Measurements from ENCODE around the gene SNCAIP.

Gene SNCAIP

DNA sequence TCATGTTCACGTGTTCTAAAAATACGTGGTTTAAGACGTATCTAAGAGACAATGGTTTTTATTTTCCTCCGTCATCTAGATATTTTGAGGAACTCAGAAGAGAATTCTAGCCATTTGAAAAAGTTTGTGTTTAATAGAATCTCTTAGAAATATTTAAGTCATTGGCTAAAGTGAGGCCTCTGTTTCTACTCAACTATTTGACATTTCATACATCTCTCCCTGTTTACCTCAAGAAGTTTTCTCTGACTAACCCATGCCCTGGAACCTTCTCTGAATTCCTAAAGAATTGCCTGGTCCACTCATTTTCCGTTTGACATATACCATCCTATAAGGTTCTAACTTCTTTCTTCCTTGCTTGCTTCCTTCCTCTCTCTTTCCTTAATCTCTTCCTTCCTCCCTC is 178.7 kb downstream of the SNCAIP start:
- ATAC-seq (ENCODE audit: low read depth): no peak
- no peaks in the 10 kb centered on the region for H3K36me3 ChIP-seq (ENCODE audit: low read depth)
- no peak overlapping the region for H3K4me3 ChIP-seq (ENCODE audit: severe bottlenecking)
- no peak for DNase-seq (ENCODE audit: low spot score)
- H3K27me3 ChIP-seq (ENCODE audit: insufficient read depth, poor library complexity, severe bottlenecking): no peaks in the 10 kb centered on the region
- H3K27ac ChIP-seq (ENCODE audit: poor library complexity, severe bottlenecking): no peak overlapping the region
- TF ChIP-seq, protein P1, sequence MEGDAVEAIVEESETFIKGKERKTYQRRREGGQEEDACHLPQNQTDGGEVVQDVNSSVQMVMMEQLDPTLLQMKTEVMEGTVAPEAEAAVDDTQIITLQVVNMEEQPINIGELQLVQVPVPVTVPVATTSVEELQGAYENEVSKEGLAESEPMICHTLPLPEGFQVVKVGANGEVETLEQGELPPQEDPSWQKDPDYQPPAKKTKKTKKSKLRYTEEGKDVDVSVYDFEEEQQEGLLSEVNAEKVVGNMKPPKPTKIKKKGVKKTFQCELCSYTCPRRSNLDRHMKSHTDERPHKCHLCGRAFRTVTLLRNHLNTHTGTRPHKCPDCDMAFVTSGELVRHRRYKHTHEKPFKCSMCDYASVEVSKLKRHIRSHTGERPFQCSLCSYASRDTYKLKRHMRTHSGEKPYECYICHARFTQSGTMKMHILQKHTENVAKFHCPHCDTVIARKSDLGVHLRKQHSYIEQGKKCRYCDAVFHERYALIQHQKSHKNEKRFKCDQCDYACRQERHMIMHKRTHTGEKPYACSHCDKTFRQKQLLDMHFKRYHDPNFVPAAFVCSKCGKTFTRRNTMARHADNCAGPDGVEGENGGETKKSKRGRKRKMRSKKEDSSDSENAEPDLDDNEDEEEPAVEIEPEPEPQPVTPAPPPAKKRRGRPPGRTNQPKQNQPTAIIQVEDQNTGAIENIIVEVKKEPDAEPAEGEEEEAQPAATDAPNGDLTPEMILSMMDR (IDR thresholded peaks at IDR 0.05; ENCODE audit: poor library complexity, severe bottlenecking): no peak
- H3K4me1 ChIP-seq (ENCODE audit: insufficient read depth, poor library complexity, severe bottlenecking): no peaks in the 10 kb centered on the region
- no peaks in the 10 kb centered on the region for H3K9me3 ChIP-seq (ENCODE audit: severe bottlenecking)

DNA sequence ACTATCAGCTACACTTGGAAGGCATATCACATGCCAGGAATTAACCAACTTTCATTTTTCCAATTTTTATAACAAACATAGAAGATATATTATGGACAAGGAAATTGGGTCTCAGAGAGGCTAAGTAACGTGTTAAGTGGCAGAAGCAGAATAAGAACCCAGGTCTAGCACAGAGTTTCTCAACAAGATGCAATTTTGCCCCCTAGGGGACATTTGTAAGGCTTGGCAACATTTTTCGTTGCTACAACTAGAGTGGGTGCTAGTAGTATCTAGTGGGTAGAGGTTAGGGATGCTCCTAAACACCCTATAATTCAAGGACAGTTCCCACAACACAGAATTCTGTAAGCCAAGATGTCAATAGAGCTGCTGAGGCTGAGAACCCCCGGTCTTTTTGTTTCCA is 180.6 kb downstream of the SNCAIP start:
- Histone ChIP-seq H3K36me3 (ENCODE audit: low read depth) (no peaks in the 10 kb centered on the region), H3K27ac (ENCODE audit: poor library complexity, severe bottlenecking) (no peak overlapping the region), H3K4me1 (ENCODE audit: insufficient read depth, poor library complexity, severe bottlenecking) (no peaks in the 10 kb centered on the region), H3K4me3 (ENCODE audit: severe bottlenecking) (no peak overlapping the region), H3K9me3 (ENCODE audit: severe bottlenecking) (no peaks in the 10 kb centered on the region), H3K27me3 (ENCODE audit: insufficient read depth, poor library complexity, severe bottlenecking) (no peaks in the 10 kb centered on the region)
- ATAC-seq (ENCODE audit: low read depth) (peak; percentile 26; the same call in 1 of the 3 replicates), DNase-seq (ENCODE audit: low spot score) (no peak)
- TF ChIP-seq, protein P1 (IDR thresholded peaks at IDR 0.05; ENCODE audit: poor library complexity, severe bottlenecking): peak; percentile 22

DNA sequence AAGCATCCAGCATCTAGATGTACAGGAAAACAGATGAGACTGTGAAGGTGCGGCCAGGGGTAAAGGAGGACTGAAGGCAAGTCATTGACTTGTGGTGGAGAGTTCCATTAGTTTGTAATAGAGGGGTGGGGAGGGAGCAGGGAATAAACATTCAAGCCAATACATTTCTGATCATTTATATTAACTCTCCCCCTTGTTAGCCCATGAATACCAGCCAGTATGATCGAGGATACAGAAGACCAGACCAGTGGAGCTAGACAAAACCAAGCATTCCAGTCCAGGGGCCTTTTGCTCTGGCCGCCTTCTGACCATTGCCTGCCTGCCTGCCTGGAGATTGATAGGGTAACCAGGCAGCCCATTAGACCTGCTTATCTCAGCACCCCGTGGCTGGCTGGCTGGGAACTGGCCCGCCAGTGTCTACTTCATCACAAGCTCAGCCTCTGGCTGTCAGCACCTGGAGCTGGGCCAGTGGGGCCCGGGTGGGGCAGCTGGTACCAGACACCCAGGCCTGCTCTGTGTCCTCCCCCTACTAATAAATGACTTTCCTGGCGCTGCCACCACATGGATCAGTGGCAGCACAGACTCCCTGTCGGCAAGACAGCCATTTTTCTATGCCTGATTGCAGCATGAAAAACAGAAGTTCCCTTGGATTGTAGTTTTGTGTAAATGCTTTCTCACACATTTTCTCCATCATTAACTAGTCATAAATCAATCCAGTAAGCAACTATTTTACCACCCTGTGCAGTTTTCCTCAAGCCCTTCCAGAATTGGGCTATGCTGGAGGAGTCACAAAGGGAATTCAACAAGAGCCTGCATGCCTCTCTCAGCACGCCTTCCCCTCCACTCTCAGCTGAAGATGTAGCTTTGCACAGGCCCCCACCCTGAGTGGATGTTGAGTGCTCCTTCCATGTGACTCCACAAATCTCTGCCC is 181.3 kb downstream of the SNCAIP start:
- no peaks in the 10 kb centered on the region for H3K36me3 ChIP-seq (ENCODE audit: low read depth)
- ATAC-seq (ENCODE audit: low read depth): 0 out of 3 replicates have a peak, but pooled peaks have one; percentile 8
- H3K27me3 ChIP-seq (ENCODE audit: insufficient read depth, poor library complexity, severe bottlenecking): no peaks in the 10 kb centered on the region
- no peak overlapping the region for H3K27ac ChIP-seq (ENCODE audit: poor library complexity, severe bottlenecking)
- no peak overlapping the region for H3K4me3 ChIP-seq (ENCODE audit: severe bottlenecking)
- TF ChIP-seq, protein P1 (IDR thresholded peaks at IDR 0.05; ENCODE audit: poor library complexity, severe bottlenecking): no peak
- DNase-seq (ENCODE audit: low spot score): no peak
- H3K4me1 ChIP-seq (ENCODE audit: insufficient read depth, poor library complexity, severe bottlenecking): no peaks in the 10 kb centered on the region
- no peaks in the 10 kb centered on the region for H3K9me3 ChIP-seq (ENCODE audit: severe bottlenecking)

DNA sequence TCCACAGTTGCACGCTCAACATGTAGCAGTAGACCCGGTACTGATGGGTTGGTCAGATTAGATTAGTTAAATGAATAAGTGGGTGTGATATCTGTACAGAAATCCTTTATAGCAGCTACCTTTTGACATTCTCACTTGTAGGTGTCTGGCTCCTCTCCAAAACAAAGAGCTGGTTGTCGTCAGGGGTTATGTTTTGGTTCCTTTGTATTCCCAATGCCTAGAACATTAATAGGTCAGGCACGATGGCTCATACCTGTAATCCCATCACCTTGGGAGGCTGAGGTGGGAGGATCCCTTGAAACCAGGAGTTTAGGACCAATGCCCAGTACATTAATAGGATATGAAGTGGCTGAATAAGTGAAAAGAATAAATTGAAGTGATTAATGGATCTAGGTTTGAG is 182.1 kb downstream of the SNCAIP start:
- Histone ChIP-seq H3K27me3 (ENCODE audit: insufficient read depth, poor library complexity, severe bottlenecking) (no peaks in the 10 kb centered on the region), H3K27ac (ENCODE audit: poor library complexity, severe bottlenecking) (no peak overlapping the region), H3K9me3 (ENCODE audit: severe bottlenecking) (no peaks in the 10 kb centered on the region), H3K36me3 (ENCODE audit: low read depth) (no peaks in the 10 kb centered on the region), H3K4me3 (ENCODE audit: severe bottlenecking) (no peak overlapping the region), H3K4me1 (ENCODE audit: insufficient read depth, poor library complexity, severe bottlenecking) (no peaks in the 10 kb centered on the region)
- TF ChIP-seq, protein P1 (IDR thresholded peaks at IDR 0.05; ENCODE audit: poor library complexity, severe bottlenecking): no peak
- ATAC-seq (ENCODE audit: low read depth): 0 out of 3 replicates have a peak, but pooled peaks have one; percentile 35
- DNase-seq (ENCODE audit: low spot score): no peak

DNA sequence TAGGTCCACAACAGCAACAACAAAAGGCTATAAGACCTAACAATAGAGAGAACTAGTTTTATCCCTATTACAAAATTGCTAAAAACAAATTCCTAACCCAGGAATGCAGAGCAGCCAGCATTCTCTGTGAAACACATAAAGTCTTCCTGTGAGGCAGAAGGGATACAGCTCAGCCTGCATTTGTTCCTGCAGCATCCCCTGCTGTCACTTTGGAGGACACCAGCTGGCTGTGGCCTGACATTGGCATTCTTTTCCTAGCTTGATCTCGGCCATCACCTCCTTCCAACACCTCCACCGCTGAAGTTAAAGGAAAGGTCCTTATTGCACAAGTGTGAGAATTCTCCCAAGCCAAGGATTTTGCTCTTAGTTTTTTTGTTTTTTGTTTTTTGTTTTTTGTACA is 186.1 kb downstream of the SNCAIP start:
- DNase-seq (ENCODE audit: low spot score) (no peak), ATAC-seq (ENCODE audit: low read depth) (peak; percentile 36; the same call in 1 of the 3 replicates)
- no peak overlapping the region for H3K27ac ChIP-seq (ENCODE audit: poor library complexity, severe bottlenecking)
- H3K4me1 ChIP-seq (ENCODE audit: insufficient read depth, poor library complexity, severe bottlenecking): no peaks in the 10 kb centered on the region
- H3K27me3 ChIP-seq (ENCODE audit: insufficient read depth, poor library complexity, severe bottlenecking): no peaks in the 10 kb centered on the region
- no peaks in the 10 kb centered on the region for H3K9me3 ChIP-seq (ENCODE audit: severe bottlenecking)
- H3K36me3 ChIP-seq (ENCODE audit: low read depth): no peaks in the 10 kb centered on the region
- TF ChIP-seq, protein P1 (IDR thresholded peaks at IDR 0.05; ENCODE audit: poor library complexity, severe bottlenecking): peak; percentile 9
- H3K4me3 ChIP-seq (ENCODE audit: severe bottlenecking): no peak overlapping the region

Measured in RWPE2 (cell line).